Uterus (tissue), 2 donors: Measurements from ENCODE around the gene MEIOB.

Source experiments
- POLR2A ChIP-seq, 2 donors: fragments of 450-650 bp; IDR thresholded peaks; one replicate each; pipeline ENCODE4 v1.6.1; 2016; ENCODE audit warnings: antibody characterized with exemption in 2 of 2, mild to moderate bottlenecking in 1 of 2, moderate library complexity in 1 of 2
- TF ChIP-seq, protein P1 (sequence below), 4 experiments: fragments of 200-600 bp in 2 of 4; fragments of 450-650 bp in 2 of 4; sonication (generic) in 2 of 4; IDR thresholded peaks; one replicate each; pipeline ENCODE4 v1.5.1; 2016 to 2019; ENCODE audit warnings: antibody characterized with exemption in 4 of 4, mild to moderate bottlenecking in 2 of 4, moderate library complexity in 1 of 4

DNA sequence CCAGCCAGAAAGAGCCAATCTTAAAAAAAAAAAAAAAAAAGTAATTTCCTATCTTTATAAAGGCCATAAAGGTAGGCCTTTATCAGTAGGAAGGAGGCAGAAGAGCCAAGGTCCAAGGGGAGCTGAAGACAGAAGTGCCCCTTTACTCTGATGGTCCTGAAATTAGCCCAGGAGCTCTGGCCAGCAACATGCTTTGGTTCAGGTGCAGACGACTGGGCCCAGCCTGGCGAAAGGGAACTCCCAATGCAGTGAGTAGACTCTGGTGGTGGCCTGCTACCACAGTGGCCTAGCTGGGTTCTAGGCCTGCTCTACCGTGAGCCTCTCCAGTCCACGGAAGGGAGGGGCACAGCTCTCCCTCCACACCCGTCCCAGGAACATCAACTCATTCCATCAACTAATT lies 23.1 kb upstream of the MEIOB start:
- TF ChIP-seq, protein P1, sequence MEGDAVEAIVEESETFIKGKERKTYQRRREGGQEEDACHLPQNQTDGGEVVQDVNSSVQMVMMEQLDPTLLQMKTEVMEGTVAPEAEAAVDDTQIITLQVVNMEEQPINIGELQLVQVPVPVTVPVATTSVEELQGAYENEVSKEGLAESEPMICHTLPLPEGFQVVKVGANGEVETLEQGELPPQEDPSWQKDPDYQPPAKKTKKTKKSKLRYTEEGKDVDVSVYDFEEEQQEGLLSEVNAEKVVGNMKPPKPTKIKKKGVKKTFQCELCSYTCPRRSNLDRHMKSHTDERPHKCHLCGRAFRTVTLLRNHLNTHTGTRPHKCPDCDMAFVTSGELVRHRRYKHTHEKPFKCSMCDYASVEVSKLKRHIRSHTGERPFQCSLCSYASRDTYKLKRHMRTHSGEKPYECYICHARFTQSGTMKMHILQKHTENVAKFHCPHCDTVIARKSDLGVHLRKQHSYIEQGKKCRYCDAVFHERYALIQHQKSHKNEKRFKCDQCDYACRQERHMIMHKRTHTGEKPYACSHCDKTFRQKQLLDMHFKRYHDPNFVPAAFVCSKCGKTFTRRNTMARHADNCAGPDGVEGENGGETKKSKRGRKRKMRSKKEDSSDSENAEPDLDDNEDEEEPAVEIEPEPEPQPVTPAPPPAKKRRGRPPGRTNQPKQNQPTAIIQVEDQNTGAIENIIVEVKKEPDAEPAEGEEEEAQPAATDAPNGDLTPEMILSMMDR (IDR thresholded peaks at IDR 0.05) = no peak
- TF ChIP-seq POLR2A (IDR thresholded peaks at IDR 0.05) = no peak
